ENCODE measurements around the gene TACC2.

GRCh38 chr10:122001698-122002097 is 12.7 kb downstream of the TACC2 start:
- TF ChIP-seq CTCF (IDR thresholded peaks at IDR 0.05) = no peak
- TF ChIP-seq POLR2AphosphoS5 (IDR thresholded peaks at IDR 0.05) = no peak
- no peak for TF ChIP-seq POLR2A (IDR thresholded peaks at IDR 0.05)
- no peak for TF ChIP-seq EP300 (IDR thresholded peaks at IDR 0.05)

Measured in suprapubic skin (tissue), 4 donors.